Measurements from ENCODE around the gene CYSRT1.

- TF ChIP-seq, protein P1, sequence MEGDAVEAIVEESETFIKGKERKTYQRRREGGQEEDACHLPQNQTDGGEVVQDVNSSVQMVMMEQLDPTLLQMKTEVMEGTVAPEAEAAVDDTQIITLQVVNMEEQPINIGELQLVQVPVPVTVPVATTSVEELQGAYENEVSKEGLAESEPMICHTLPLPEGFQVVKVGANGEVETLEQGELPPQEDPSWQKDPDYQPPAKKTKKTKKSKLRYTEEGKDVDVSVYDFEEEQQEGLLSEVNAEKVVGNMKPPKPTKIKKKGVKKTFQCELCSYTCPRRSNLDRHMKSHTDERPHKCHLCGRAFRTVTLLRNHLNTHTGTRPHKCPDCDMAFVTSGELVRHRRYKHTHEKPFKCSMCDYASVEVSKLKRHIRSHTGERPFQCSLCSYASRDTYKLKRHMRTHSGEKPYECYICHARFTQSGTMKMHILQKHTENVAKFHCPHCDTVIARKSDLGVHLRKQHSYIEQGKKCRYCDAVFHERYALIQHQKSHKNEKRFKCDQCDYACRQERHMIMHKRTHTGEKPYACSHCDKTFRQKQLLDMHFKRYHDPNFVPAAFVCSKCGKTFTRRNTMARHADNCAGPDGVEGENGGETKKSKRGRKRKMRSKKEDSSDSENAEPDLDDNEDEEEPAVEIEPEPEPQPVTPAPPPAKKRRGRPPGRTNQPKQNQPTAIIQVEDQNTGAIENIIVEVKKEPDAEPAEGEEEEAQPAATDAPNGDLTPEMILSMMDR (IDR thresholded peaks at IDR 0.05): no peak
- no peak for TF ChIP-seq POLR2A (IDR thresholded peaks at IDR 0.05)
Measured at GRCh38 chr9:137193771-137194170, 31.2 kb upstream of the CYSRT1 start.
